ENCODE measurements around the gene JARID2.

The JARID2 gene

DNA sequence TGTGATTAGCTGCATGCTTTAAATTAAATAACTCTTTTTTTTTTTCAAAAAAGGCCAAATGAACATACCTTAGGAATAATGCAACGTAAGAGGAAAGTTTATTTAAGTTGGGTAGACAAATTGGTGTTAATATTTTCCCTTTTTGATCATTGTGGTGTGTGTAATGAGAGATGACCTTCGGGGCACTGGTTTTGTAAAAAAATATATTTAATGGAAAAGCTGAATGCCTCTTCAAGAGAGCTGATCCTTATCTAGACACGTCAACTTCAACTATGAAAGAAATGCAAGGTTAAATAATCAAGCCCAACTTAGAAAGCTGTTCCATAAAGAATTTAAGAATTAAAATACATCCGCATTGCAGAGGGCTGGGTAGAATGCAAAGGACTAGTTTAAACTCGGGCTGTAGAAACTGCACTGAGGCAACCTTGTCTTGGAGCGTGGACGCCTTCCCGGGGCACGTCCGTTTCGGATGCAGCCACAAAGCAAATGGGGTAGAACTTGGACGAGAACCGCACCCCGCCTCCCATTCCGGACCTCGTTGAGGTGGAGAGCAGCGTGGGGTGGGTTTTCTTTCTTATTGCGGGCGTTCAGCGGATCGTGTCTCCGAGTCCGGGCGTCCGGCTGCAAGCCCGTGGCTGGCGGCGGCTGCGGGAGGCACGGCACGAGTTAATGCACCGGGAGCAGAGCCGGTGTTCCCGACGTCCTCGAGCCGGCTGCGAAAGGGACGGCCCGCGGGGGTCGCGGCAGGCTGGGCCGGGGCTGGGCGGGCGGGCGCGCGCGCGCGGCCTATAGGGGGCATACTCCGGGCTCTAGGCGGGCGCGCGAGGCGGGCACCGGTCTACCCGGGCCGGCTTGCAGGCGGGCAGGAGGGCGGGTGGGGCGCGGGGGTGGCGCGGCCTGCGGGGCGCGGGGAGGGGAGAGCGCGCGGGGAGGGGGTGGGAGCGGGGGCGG, 1.9 kb downstream of the JARID2 start:
- peak; percentile 32 for DNase-seq (ENCODE audit: low spot score)

DNA sequence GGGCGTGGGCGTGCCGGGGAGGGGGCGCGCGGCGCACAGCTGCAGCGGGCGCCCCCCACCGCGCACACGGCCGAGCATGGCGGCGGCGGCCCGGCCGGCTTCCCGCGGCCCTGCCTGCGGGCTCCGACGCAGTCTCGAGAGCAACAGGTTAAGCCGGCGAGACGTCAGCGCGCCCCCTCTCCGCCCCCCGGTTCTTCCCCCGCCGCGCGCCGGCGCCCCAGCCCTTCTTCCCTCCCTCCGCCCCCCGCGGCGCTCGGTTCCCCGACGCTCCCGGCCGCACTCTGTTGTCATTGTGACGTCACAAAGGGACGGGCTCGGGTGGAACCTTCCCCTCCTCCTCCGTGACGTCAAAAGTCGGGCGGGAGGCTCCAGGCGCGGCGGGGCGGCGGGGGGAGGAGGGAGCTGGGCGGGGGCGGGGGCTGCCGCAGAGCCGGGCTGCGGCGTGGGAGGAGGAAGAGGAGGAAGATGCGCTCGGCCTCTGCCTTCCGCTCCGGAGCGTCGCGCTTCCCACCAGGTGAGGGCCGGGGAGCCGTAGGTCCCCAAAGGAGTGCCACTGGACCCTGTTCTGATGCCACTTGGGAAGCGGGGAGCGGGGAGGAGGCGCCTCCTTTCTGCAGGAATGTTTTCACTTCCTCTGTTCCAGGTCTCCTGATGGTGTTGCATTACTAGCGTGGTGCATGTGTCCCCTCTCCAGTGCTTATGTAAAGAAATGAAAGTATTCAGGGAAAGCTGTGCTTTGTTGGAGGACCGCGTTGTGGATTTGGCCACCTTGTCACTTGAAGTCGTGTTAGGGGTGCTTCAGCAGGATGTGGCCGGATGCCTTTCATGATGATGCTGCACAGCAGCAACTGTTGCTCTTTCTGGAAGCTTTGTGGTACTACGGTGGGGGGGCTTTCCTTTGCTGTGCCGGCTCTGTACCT, 2.8 kb downstream of the JARID2 start:
- peak; percentile 86 for DNase-seq (ENCODE audit: low spot score)

DNA sequence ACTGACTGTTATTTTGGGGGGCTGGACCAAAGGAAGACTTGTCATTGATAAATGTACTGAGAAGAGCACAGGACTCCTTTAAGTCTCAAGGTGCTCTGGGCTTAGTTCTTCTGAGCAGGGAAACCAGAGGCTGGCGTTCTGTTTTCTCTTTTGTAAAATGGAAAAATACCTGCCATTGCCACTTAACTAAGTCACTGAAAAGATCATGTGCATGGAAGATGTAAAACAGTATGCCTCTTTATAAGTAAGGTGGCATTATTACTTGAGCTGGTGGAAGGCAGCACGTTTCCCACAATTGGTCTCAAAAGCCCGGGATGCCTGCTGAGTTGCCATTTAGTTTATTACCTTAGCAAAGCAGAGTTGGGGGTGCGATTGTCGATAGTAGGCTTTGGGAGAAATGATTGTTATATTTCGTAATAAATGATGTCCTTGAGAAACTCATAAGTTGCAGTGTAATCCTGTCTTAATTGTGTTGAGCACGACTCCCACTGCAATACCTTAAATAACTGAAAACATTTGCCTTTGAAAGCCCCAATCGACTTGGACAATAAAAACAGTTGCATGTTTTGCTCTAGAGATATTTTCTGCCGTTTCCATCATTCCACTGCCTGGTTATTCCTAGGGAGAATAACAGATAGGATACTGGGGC, 3.6 kb downstream of the JARID2 start:
- no peak for DNase-seq (ENCODE audit: low spot score)

DNA sequence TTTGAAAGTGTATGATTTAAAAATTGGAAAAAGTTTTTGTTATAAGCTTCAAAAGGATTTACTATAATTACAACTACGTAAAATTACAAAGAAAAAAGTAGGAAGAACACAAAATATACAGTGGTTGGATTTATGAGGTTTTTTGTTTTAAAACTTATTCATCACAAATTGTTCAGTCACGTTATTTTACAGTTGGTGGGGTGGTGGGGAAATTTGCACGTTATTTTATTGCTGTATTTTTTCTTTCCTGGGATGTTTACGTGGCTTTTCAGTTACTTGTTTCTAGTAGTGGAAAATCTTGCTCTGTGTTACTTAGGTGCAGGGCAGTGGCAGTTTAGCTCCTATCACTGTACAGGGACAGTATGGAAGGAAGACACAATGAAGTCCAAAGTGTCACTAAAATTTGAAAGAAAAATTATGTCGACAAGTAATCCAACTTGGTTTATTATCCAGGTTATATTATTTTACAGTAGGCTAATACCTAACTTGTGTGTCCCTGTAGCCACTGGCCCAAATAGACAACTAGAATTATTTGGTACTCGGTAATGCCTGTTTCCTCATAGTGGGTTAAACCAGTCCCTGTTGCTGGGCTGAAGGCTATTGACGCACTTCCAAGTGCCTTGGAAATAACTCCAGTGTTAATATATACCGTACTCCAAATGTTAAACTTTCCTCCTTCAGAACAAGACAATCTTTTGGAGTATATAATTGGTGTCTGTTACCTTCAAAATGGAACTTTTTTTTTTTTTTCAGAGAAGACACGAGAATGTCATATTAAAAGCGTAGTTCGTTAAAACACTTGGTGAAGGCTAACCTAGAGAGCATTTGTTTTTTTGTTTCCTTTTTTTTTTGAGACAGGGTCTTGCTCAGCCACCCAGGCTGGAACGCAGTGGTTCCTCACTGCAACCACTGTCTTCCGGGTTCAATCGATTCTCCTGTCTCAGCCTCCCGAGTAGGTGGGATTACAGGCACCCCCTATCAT, 4.6 kb downstream of the JARID2 start:
- DNase-seq (ENCODE audit: low spot score), result no peak

DNA sequence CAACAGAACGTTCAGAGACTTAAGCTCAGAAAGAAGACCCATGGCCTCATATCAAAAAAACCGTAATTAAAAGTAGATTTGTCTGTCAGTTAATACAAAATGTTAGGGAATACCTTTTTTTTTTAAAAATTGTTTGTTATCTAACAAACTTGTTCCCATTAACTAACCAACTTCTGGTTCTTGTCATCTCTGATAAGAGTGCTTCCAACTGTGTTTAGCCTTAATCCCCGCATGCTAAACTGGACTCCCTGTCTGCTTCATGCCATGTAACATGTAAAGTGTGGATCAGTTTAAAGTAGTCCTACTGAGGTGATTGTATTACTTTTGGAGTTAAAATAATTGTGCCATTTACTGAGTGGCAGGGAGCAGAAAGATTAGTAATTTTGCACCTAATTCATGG, 6.3 kb downstream of the JARID2 start:
- DNase-seq (ENCODE audit: low spot score), result no peak

DNA sequence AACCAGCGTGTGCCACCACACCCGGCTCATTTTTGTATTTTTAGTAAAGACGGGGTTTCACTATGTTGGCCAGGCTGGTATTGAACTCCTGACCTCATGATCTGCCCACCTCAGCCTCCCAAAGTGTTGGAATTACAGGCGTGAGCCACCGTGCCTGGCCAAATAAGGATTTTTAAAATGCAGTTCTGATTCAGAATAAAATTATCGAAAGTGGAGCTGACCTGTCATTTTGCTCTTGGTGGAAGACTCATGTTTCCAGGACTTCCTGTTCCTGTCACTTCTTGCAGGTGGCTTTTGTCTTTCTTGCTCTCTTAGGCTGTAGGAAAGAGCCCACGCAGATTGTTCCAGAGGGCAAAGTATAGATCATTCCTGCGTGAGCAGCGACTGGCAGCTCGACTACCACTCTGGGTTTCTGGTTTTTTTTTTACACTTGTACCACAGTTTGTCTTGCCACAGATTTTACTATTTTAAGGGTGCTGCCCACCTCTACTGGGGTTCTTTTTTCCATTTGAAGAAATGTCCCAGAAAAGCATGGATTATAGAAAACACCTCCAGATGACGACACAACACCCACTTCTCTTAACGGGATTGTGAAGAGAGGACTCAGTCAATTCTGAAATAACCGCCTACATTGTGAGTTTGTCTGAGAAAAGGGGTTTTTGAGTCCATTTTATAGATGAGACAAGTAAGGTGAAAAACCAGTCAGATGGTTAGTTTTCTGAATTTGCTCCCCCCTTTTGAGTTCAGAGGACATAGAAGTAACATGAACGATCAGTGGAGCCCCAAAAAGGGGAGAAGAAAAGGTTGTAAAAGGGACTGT, 7.5 kb downstream of the JARID2 start:
- no peak for DNase-seq (ENCODE audit: low spot score)

DNA sequence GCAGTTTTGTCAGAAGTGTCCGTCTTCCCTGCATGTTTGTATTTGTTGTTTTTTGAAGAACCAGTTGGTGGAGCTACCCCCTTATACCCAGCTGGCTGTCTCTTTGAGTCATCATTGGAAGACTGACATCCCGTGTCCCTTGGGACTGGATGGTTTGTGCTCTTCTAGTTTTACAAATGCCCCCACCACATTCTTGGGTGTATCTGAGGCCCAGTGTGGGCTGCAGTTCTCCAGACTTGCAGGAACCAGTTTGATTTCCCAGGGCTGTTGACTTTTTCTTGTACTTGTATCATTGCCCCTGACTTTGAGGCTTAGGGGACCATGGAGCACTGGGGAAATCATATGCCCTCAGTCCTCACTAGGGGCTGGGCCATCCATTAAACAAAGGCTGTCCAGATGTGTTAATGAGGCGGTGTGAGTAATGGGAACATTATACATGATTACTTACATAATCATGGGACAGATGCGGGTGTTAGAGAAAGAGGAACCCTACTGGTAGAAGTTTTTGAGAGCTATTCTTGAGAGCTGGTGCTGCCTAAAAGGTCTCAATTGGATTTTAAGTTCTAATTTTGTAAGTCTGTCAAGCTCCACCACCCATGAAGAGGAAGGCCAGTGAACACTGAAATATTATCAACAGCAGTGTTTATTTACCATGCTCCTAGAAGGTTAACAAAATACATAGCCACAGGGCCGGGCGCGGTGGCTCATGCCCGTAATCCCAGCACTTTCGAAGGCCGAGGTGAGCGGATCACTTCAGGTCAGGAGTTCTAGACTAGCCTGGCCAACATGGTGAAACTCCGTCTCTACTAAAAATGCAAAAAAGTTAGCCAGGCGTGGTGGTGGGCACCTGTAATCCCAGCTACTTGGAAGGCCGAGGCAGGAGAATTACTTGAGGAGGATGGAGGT, 8.5 kb downstream of the JARID2 start:
- DNase-seq (ENCODE audit: low spot score), result no peak

DNA sequence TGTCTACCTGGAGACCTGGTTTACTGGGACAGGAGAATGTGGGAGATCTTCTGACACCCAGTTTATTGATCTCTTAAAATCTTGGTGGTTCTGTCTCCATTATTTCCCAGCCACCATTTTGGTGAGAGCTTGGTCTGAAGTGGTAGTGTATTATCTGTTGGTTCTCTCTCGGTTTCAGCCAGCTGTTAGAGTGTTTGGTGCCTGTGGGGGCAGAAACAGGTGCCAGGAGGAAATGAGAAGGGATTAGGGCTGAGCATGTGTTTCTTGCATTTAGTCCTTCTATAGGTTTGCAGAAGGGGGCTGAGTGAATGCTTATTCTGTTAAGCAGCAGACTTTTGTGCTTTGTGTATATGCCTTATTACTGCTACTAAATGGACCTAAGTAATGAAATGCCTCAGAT, 9.6 kb downstream of the JARID2 start:
- no peak for DNase-seq (ENCODE audit: low spot score)

DNA sequence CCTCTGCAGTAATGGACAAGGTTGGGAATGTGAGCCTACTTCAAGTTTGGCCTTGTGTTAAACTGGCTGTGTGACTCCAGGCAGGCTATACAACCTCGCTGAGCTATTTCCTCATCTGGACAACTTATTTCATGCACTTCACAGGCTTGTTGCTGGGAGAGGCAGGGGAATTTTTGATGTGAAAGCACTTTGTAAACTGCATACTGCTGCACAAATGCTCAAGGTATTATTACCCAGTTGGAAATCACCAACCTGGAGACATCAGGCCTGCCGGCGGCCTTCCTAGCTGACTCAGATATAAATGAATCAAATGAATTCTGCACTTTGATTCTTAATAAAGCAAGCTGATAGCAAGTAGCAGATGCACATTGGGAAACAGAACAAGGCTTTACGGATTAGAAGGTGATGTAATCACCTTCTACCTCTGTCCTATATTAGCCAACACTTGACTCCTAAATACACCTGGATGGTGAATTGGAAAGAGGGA, 10.1 kb downstream of the JARID2 start:
- no peak for DNase-seq (ENCODE audit: low spot score)

DNA sequence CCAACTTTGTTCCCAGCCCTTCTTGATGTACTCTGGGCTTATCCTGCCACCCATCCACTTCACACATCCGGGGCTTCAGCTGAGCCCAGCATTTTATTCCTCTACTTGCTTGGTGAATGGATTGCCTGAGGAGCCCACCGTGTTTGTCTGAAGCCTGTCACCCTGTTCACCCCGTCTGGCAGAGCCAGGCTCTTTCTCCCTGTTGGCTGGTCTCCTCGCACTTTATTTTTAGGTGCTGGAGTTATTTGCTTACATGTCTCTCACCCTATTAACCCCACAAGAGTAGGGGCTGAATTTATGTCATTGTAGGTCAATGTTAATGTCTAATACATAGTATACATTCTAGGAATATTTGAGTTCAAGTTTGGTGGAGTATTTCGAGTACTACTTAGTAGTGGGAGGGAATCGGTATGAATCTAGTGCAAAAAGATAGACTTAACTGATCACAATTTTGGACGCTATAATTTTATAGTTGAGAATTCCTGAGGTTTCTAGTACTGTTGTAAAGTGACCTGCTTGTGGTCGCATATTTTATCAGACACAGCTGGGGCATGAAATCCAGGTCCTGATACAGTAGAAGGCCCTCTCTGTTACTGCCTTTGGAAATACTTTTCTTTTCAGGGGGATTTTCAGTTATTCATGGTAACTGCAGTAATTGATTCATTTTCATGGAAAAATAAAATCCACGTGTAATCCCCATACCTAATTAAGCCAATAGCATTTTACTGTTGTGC, 10.8 kb downstream of the JARID2 start:
- no peak for DNase-seq (ENCODE audit: low spot score)

DNA sequence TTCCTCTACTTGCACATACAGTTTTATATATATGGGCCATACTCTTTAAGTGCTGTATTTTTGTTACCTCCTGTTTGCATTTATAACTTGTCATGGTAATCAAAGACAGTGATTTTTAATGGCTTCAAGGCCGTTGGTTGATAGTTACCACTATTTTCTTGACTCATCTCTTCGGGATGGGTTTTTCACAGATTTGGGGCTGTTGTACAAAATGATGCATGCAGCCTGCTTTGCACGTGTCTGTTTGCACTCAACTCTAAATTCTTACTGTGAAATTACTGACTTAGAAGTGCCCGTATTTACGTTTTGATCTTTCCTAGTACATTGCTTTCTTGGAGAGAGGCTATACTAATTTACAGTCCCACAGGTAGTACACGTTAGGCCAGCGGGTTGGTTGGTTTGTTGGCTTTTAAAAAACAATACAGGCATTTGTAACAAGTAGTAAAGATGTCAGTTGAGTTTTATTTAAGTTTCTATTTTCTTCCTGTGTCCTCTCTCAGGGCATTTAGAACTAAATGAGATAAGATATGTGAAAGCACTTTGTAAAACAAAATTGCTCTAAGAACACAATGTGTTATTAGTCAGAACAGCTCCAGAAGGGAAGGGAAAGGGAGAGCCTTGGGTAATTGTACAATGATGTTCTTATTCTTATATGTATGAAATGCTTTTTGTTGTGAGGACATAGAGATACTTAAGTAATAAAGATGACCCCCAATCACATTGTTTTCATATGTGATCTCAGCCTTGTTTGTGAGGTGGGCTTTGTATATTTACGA, 11.7 kb downstream of the JARID2 start:
- no peak for DNase-seq (ENCODE audit: low spot score)

DNA sequence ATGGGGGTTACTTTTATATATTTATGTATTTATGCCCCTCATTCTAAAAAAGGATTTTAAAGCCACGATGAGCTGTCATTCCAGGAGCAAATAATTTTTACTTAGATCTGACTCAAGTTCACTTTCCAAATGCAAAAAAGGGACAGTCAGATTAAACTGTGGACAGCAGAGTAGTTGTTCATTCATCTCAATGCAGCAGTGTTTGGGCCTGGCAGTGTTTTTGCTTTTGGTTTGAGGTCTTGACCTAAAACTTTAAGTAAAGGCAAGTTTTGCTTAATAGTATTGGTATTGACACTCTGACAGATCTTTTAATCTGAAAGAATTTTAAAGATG, 13.9 kb downstream of the JARID2 start:
- no peak for DNase-seq (ENCODE audit: low spot score)

DNA sequence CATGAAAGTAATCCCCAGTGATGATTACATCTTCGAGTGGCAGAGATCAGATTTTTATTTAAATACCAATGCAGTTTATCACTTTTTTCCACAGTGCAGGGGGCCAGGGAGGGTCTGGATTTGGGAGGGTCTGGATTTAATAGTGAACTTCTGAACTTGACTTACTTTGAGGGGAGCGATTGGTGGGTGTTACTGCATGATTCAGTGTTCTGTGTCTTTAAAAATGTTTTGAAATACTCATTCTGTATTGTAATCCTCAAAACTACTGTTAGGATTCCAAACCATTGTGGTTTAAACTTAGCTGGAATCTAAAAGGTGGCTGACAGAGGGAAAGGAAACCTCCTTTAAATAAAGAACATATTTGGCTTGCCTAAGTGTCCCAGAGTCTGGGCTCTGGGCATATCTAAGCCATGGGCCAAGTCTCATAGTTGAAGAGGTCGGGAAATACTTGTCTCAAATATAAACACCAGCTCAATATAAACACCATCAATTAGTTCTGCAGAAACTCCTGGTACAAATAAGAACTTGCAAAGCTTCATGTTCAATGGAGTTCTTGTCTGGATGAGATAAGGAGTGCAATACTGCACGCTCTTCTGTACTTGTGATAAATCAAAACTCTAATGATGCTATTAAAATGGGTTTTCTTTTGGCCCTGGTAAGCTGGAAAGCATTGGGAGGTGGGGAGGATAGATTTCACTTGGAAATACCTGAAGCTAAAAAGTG, 14.4 kb downstream of the JARID2 start:
- no peak for DNase-seq (ENCODE audit: low spot score)

DNA sequence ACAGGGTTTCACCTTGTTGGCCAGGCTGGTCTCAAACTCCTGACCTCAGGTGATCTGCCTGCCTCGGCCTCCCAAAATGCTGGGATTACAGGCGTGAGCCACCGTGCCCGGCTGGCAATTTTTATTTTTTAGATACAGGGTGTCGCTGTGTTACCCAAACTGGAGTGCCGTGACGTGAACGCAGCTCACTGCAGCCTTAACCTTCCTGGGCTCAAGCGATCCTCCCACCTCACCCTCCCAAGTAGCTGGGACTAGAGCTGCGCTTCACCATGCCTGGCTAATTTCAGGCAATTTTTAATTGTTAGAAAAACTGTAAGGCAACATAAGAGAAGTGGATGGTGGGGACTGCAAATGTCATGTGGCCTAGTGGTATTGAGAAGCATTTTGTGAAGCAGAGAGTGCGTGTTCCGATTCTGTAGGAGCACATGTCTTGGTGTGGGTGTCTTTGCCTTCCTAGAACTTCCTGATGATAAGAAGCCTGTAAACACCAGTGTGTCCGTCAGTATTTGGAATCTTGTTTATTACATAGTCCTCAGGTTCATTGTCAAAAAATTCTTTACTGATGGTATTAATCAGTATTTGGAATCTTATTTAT, 18.0 kb downstream of the JARID2 start:
- no peak for DNase-seq (ENCODE audit: low spot score)

DNA sequence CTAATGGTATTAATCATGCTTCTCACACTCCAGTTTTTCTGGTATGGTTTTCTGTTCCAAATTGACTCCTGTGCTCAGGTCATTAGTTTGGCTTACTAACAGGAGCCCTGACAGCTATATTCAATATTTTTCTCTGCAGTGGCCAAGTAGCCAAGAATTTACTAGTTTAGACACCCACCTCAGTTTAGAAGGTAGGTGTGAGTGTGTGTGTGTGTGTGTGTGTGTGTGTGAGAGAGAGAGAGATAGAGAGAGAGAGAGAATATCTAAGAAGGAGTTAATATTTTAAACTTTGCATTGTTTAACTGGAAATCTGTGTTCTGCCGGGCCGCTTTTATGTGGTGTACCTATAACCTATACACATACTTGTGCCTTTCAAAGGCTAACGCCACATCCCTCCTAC, 18.5 kb downstream of the JARID2 start:
- no peak for DNase-seq (ENCODE audit: low spot score)

DNA sequence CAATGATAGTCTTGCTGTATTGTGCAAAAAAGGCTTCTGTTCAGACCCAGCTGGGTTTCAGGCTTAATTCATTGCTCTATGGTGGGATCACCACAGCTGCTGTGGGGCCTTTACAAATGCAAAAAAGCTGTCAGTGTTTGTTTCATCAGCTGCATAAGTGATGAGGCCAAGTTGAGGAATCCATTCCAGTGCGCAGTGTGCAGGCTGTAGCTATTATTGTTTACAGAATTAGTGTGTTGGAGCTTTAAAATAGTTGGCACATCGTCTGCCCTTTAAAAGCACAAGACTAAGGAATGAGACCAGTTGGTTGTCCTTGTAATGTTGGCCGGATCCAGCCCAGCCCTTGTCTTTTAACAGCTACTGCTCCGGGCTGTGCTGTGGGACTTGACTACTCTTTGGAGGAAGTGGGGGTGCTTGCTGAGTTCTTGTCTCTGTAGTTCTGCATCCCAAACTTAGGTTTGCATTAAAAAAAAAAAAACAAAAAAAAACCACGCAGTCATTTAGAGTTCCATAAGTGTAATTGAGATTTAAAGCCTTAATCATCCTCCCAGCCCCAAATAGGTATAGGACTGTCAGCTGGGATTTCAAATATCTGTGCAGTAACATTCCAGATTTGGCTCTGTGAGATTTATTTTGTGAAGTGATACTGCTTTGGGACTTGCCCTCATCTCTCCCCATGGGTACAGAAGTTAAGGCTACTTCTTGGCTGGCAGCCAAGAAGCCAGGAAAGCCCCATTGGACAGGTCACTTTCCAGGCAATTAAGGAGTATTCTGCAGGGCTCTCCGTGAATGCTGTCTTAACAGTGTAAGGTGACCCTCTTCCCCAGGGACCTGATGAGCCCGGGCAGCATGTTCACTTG, 19.3 kb downstream of the JARID2 start:
- no peak for DNase-seq (ENCODE audit: low spot score)
